Measurements from ENCODE around the gene MAPRE3.

The MAPRE3 gene

DNA sequence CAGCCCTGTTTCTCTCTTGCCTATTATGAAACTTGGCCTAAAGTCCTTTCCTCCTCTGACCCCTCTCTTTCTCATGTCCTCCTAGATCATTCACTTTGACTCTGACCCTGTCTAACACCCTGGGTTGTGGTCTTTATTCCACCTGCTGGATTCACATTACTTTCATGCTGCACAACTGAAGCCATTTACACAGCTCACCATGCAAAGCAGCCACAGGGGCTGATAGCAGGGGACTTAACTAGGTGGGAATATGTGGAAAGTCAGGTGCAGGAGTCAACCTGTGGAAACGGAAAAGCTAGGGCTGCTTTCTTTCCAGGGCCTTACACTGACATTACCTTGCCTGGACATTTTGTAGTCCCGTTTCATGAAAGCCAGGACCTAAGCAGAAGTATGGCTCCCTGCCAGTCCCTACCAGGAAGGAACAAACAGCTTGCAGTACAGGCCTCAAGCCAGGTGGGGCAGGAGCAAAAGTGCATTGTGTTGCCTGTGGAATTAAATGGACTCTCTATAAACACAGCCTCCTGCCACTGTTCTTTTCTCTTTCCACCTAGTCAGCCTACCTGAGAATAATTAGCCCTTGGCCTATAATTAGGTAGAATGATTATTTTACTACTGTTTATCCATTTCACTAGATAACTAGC, 11.8 kb downstream of the MAPRE3 start:
- in situ Hi-C loops (cut with MboI; ENCODE audit: low sequenced_read_pairs) = no loop called here

DNA sequence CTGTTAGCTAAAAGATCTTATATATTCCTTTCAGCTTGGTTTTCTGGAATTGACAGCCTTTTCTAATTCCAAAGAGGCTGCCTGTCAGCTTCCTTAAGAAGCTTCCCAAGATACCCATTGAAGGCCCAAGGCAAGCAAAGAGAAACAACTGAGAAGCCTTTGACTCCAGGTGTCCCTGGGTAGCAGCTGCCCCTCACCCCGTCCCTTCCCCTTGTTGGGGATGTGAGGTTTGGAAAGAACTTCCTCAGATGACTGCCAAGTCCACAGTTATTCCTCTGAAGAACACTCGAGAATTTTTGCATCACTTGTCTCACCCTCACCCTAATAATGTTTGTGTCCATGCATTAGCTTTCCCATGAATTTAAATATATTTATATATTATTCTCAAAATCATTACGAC, 13.3 kb downstream of the MAPRE3 start:
- in situ Hi-C loops (cut with MboI; ENCODE audit: low sequenced_read_pairs) = no loop called here

DNA sequence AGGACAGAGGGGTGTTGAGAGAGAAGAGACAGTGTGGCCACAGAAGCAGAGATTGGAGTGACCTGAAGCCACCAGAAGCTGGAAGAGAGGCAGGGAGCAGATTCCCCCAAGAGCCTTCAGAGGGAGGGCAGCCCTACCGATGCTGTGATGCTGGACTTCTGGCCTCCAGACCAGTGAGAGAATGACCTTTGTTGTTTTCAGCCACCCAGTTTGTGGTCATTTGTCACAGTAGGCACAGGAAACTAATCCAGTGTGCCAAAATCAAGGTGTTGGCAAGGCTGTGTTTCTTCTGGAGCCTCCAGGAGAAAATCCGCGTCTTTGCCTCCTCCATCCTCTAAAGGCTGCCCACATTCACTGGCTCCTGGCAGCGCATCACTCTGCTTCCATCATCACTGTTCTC, 15.4 kb downstream of the MAPRE3 start:
- in situ Hi-C loops (cut with MboI; ENCODE audit: low sequenced_read_pairs) = no loop called here

DNA sequence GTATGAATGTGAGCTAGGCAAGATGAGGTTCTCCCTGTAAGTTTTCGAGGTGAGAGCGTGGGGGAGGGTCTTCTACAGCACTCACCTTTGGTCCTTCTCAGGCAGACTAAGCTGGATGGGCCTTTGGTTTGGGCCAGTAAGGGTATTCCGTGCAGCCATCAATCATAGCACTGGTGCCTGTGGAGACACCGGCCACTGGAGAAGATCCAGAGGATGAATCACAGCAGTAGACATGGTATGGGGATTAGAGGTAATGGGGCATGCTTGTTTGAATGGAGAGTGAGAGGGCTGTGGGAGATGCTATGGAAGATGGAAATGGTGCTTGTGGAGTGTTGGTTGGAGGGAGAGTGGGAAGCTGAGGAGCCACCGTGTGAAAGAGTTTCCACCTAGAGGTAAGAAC, 16.1 kb downstream of the MAPRE3 start:
- in situ Hi-C loops (cut with MboI; ENCODE audit: low sequenced_read_pairs) = no loop called here

DNA sequence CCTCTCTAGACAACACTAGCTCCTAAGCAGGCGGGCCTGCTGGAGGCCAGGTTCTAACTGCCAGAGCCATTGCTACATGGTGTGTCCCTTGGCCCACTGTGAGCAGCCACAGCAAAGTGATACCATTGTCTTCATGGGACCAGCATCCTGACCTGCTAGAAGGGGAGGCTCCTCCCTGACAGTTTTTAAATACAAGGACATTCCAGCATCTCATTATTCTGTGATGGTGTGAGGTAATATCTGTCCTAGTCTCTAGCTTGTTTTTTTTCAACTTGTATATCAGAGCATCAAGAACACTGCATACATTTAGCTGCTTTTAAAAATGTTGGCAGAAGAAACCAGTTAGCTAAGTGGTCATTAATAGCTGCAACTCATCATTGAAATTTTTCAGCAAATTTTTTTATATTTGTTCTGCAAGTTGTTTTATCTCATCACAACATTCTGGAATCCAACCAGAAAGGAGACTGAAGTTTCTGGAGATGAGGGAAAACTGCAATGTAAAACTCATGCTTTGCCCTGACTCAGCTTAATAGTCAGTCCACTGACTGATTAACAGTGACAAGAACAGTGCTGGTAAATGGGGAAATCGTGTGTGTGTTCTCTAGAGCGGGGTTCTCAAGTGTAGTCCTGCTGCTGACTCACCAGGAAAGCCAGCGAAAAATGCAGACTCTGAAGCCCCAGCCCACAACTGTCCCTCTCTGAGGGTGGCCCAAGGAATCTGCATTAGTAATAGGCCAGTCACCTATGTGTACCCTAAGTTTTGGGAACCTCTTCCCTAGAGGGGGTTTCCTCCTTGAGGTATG, 17.8 kb downstream of the MAPRE3 start:
- in situ Hi-C loops (cut with MboI; ENCODE audit: low sequenced_read_pairs) = no loop called here

DNA sequence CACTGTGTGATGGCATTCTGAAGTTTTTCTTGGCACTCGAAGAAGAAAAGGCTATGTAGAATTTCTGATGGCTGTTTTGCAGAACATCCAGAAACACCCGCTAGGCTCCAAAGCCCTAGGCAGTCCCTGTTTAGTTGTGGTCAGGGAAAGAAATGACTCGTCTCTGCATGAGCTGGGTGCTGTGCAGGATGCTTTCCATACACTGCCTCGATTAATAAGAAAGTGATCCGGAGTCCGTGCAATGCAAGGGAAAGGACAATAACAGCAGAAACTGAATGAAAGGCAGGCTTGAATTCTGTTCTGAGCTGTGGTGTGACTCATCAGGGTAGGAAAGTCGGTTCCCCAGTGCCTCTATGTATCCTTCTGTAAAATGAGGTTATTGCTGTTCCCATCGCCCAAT, 18.7 kb downstream of the MAPRE3 start:
- in situ Hi-C loops (cut with MboI; ENCODE audit: low sequenced_read_pairs) = no loop called here

DNA sequence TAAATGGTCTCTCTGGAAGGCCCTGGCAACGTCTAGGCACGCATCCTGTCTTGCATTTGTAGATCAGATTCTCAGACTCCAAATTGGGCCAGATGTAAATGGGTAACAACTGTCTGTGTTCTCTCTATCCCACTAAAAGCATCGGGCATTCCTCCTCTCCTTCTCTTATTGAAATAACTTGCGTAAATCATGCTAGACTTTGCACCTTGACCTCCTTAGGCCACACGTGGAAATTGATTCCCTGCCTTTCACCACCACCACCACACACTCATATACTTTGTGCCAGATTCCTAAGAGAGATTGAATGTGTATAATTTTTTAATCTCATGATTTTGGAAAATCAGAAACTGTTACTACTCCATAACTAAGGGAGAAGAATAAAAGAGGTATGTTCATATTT, 21.3 kb downstream of the MAPRE3 start:
- in situ Hi-C loops (cut with MboI; ENCODE audit: low sequenced_read_pairs) = no loop called here

DNA sequence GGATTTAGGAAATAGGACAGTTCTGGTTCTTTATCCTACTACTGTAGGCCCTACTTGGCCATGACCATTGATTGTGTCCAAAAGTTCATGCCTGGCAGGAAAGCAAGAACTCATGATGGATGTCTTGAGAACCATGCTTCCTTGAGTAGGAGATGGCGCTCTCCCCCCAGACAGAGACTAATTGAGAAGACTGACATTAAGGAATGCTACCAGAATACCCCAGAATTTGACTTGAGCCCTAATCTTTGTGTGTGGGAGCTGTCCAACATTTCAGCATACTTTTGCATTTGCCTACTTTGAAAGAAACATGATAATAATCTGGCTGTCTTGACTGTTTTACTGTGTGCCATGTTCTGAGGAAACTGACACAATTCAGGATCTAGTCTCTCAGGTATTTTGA, 23.3 kb downstream of the MAPRE3 start:
- in situ Hi-C loops (cut with MboI; ENCODE audit: low sequenced_read_pairs) = no loop called here

DNA sequence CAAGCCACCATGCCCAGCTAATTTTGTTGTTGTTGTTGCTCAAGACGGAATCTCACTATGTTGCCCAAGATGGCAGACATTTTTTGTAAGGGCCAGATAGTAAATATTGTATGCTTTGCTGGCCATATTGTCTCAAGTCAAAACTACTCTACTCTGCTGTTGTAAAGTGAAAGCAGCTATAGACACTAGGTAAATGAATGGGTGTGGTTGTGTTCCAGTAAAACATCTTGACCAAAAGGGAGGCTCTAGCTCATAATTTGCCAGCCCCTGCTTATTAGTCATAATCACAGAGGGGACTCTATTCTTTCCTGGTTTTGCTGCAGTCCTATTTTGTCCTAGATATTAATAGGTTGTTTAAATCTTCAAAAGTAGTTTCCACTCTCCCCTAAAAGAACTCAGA, 24.5 kb downstream of the MAPRE3 start:
- in situ Hi-C loops (cut with MboI; ENCODE audit: low sequenced_read_pairs) = no loop called here

DNA sequence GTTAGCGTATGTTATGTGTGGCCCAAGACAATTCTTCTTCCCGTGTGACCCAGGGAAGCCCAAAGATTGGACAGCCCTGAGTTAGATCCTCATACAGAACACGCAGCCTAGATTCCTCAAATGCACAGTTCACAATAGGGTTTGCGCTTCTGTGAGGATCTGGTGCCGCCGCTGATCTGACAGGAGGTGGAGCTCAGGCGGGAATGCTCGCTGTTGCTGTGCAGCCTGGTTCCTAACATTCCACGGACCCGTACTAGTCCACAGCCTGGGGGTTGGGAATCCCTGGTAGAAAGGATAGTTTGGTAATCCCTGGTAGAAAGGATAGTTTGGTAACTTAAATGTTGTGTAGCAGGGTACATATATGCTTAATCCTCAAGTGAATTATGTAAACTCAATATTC, 27.0 kb downstream of the MAPRE3 start:
- in situ Hi-C loops (cut with MboI; ENCODE audit: low sequenced_read_pairs) = no loop called here

DNA sequence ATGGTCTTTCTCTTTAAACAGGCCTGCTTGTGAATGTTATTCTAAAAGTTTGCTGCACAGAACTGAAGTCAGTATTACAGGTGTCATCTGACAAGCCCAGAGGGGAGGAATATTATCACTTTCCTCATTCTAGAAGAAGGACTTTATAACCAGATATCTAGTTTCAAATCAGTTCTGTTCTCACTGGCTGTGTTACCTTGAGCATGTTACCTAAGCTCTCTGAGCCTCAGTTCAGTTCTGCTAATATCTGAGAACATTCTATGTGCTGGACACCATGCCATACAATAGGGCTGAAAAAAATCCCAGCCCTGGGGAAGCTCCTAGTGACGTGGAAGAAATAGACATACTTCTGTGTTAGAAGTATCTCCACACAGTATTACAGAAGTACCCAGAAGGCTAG, 27.9 kb downstream of the MAPRE3 start:
- in situ Hi-C loops (cut with MboI; ENCODE audit: low sequenced_read_pairs) = no loop called here

DNA sequence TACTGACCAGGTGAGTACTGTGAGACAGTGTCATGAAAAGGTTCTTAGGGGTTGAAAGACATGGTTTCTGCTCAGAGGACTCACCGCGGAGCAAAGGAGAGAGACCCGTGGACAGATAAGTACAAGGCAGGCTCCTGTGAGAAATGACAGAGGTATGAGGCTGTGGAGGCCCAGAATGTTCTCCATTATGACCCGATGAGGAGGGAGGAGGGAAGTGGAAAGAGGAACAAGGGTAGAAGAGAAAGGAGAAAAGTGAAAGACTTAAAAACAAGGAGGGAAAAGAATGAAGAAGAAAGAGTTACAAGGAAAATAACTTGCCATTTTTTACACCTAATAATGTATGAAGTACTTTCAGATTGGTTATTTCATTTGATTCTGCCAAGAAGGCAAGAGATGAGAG, 29.8 kb downstream of the MAPRE3 start:
- in situ Hi-C loops (cut with MboI; ENCODE audit: low sequenced_read_pairs) = no loop called here

DNA sequence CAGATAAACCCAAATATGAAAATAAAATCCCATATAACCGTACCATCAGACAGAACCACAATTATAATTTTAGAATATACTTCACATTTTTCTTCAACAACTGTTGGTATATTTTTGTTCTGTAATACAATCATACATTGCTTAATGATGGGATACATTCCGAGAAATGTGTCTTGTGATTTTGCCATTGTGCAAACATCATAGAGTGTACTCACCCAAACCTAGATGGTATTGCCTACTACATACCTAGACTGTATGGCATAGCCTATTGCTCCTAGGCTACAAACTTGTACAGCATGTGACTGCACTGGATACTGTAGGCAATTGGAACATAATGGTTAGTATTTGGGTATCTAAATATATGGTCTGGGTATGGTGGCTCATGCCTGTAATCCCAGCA, 30.6 kb downstream of the MAPRE3 start:
- in situ Hi-C loops (cut with MboI; ENCODE audit: low sequenced_read_pairs) = no loop called here

DNA sequence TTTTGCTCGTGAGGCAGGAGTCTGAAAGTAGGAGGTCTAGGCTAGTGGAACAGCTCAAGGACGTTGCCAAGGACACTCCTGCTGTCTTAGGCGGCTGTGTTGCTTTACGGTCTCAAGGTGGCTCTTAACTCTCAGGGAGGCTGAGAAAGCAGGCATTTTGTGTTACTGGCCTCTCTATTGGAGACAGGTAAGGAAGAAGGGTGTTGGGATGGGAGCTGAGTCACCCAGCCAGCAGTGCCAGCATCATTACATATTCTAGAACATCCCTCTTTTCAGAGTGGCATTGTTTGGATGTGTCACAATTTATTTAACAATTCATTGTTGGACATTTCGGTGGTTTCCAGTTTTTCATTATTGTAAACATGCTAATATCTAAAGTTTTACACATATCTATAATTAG, 31.5 kb downstream of the MAPRE3 start:
- in situ Hi-C loops (cut with MboI; ENCODE audit: low sequenced_read_pairs) = no loop called here

DNA sequence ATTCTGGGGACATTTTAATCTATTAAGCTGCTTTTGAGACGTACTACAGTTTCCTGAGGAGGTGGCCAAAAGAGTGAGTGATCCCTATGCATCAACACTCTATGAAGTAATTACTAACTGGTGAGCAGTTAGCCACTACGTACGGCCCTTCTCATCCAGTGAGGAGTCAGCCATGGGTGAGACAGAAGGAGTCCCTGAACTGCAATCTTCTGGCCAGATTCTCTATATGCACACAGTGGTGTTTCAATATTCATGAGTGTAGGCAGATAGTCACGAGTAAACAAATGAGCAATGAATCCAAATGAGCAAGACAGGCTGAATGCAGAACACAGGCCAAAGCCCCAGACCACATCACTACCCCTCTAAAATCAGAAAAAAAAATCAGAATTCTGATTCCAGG, 32.6 kb downstream of the MAPRE3 start:
- in situ Hi-C loops (cut with MboI; ENCODE audit: low sequenced_read_pairs) = no loop called here

DNA sequence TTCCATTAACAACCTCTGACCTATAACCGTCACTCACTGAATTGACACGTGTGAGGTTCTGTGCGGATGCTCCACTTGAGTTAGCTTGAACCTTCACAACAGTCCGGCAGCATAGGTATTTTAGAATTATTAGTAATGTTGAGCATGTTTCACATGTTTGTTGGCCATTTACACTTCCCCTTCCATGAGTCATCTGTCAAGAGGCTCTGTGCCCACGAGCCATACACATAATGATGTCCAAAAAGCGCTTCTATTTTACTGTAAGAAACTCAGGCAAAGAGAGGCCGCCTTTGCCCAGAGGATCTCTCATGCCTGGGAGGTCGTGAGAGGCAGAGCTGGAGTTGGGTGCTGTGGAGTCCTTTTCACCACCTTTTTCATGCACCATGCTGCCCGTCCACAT, 33.4 kb downstream of the MAPRE3 start:
- in situ Hi-C loops (cut with MboI; ENCODE audit: low sequenced_read_pairs) = no loop called here

DNA sequence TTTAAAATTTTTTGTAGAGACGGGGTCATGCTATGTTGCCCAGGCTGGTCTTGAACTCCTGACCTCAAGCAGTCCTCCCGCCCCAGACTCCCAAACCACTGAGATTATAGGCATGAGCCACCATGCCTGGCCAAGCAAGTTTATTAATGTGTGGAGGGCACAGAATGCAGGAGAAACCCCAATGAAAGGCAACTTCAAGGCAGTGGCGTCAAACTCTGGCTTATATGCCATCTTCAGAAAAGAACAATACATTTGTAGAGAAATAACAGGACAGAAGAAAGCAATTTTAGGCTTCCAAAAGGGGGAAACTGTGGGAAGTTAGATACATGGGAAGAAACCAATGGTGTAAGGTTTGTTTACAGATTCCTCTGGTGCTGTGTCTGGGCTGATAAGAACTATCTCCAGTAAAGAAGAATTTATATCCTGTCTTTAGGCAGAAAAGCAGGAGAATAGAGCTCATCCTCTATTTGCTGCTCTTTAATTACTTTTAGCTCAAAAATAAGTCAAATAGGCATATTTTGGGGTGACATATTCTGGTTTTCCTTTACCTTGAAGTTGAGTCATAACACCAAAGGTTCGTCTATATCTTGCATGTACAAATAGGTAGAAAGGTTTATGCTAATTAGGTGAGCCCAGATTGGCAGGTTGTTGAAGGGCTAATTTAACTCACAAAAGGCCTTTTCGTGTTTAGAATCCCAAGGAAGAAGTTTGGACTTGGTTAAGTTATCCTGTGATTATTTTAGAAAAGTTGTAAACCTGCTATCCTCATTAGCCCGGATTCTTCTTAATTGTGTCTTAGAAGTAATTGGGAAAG, 36.4 kb downstream of the MAPRE3 start:
- in situ Hi-C loops (cut with MboI; ENCODE audit: low sequenced_read_pairs) = no loop called here

DNA sequence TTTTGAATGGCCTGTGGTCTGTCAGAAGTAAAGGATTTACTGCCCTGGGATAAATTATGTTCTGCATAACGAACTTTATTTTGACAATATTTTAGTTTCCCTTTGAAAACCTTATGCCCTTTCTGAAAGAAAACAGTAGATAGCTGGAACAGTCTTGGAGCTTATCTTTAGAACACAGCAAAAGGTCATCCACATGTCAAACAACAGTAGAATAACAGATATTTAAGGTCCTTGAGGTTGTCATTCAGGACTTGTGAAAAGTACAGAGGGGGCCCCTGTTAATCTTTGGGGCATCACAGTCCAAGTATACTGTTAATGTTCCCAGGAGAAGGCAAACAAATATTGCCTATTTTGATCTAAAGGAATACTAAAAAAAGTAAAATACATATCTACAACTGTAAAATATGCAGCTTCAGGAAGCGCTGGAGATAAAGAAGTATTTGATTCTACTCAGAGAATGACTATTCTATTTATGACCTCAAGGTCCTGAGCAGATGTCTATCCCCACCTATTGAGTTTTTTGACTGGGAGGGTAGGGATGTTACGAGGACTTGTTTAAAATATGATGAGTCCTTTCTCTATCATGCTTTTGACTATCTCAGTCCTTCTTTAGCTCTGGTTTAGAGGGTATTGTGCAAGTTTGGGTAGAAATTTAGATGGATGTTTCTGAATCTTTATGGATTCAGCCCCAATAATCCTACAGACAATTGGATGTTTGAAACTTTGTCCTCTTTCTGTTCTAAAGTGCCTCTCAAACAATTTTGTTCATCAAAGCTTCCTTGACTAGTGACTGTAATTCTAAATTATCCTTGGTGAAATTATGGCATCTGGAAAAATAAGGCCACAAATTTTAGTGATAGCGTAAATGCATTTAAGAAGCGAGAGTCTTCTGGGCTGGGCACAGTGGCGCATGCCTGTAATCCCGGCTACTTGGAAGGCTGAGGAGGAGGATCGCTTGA, 37.3 kb downstream of the MAPRE3 start:
- in situ Hi-C loops (cut with MboI; ENCODE audit: low sequenced_read_pairs) = no loop called here

DNA sequence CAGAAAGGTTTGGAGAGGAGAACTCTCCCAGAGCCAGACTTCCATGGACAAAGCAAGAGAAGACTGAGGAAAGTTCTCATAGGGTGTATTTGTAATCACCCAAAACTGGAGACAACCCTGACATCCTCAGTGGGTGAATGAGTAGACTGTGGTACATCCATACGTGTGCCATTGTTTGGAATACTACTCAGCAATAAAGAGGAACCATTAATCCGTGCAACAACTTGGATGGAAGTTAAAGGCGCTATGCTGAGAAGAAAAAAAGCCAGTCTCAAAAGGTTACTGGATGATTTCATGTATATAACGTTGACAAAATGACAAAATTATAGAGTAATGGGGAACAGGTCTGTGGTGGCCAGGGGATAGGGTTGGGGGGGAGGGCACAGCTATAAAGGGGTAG, 38.2 kb downstream of the MAPRE3 start:
- in situ Hi-C loops (cut with MboI; ENCODE audit: low sequenced_read_pairs) = no loop called here

DNA sequence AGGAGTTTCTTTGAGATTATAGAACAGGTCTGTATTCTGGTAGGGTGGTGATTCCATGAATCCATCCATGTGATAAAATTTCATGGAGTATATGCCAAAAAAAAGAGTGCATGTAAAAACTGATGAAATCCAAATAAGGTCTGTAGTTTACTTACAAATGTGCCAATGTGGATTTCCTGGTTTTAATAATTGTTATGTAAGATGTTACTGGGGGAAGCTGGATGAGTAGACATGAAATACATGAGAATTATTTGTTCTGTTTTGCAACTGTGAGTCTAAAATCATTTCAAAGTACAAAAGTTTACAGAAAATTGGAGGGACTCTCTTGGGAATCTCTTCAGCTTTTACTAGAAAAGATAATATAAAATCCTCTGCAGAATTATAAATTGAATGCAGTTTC, 38.6 kb downstream of the MAPRE3 start:
- in situ Hi-C loops (cut with MboI; ENCODE audit: low sequenced_read_pairs) = no loop called here

DNA sequence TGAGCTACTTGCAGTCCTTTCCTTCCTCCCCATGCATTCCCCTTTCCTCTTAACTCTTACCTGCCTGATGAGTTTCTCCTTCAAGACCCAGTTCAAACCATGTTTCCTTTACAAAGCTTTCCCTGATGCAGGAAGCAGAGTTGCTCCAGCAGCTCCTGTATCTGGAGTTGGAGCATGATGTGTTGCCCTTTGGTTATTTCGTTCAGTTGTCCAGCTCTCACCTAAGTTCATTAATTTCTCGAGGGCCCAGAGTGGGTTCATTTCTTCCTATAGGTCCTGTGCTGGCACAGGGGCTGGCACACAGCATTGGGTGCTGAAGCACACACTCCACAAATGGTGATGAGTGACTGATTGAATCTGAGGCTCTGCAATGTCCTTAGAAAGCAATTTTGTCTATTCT, 39.3 kb downstream of the MAPRE3 start:
- in situ Hi-C loops (cut with MboI; ENCODE audit: low sequenced_read_pairs) = loop anchor here (10.0 kb wide), 1 partner anchor 165 kb away; the partner anchor contains the start of gene DPYSL5
